Loucy (cell line): ENCODE measurements around the gene TCF7L2.

Experiments used
- H2AFZ ChIP-seq: fragments of 200-600 bp; sonication (generic); 2 replicates; pipeline ENCODE4 v1.6.0; 2016; ENCODE audit warnings: antibody characterized with exemption, mild to moderate bottlenecking, low read length, moderate library complexity
- H3F3A ChIP-seq: fragments of 200-600 bp; 2 replicates; pipeline ENCODE4 v1.6.0; 2016; ENCODE audit warnings: antibody characterized with exemption, low read depth, mild to moderate bottlenecking
- H3K27me3 ChIP-seq: fragments of 200-600 bp; sonication (generic); 2 replicates; pipeline ENCODE4 v1.6.1; 2014; ENCODE audit warnings: low read length, mild to moderate bottlenecking; ENCODE audit not compliant: insufficient read depth, poor library complexity, severe bottlenecking
- H3K36me3 ChIP-seq: fragments of 200-600 bp; sonication (generic); 2 replicates; pipeline ENCODE4 v1.6.1; 2016; ENCODE audit warnings: low read length; ENCODE audit not compliant: insufficient read depth
- H3K4me1 ChIP-seq: fragments of 200-600 bp; sonication (generic); 2 replicates; pipeline ENCODE4 v1.5.1; 2014; ENCODE audit warnings: low read length, mild to moderate bottlenecking; ENCODE audit not compliant: insufficient read depth, poor library complexity, severe bottlenecking
- H3K4me2 ChIP-seq: fragments of 200-600 bp; sonication (generic); 2 replicates; pipeline ENCODE4 v1.6.0; 2014; ENCODE audit warnings: antibody characterized with exemption, low read length, low read depth, mild to moderate bottlenecking; ENCODE audit not compliant: poor library complexity, severe bottlenecking
- H3K4me3 ChIP-seq: fragments of 200-600 bp; sonication (generic); 2 replicates; pipeline ENCODE4 v1.5.1; 2014; ENCODE audit warnings: low read length, mild to moderate bottlenecking, mixed read lengths; ENCODE audit not compliant: poor library complexity, severe bottlenecking
- H3K79me2 ChIP-seq: fragments of 200-600 bp; sonication (generic); 2 replicates; pipeline ENCODE4 v1.6.1; 2014; ENCODE audit warnings: low read length; ENCODE audit not compliant: insufficient read depth
- H3K9ac ChIP-seq: fragments of 200-600 bp; sonication (generic); 2 replicates; pipeline ENCODE4 v1.6.0; 2014; ENCODE audit warnings: mild to moderate bottlenecking, low read depth, low read length, moderate library complexity; ENCODE audit not compliant: poor library complexity, severe bottlenecking
- H3K9me2 ChIP-seq: fragments of 200-600 bp; sonication (generic); replicated peaks from 2 replicates; pipeline ENCODE4 v1.6.1; 2016; ENCODE audit warnings: low read depth, low read length, mixed read lengths
- H3K9me3 ChIP-seq: fragments of 200-600 bp; sonication (generic); 2 replicates; pipeline ENCODE4 v1.6.1; 2014; ENCODE audit warnings: mild to moderate bottlenecking, antibody characterized with exemption, low read length, low read depth; ENCODE audit not compliant: insufficient read depth
- H4K20me1 ChIP-seq: fragments of 200-600 bp; sonication (generic); 2 replicates; pipeline ENCODE4 v1.6.0; 2014; ENCODE audit warnings: antibody characterized with exemption, low read length, mild to moderate bottlenecking; ENCODE audit not compliant: insufficient read depth, poor library complexity, severe bottlenecking
- CTCF ChIP-seq: fragments of 200-600 bp; sonication (generic); conservative IDR thresholded peaks from 2 replicates; pipeline ENCODE4 v1.5.1; 2014; ENCODE audit warnings: mild to moderate bottlenecking, antibody characterized with exemption, low read length
- EZH2phosphoT487 ChIP-seq: fragments of 200-600 bp; IDR thresholded peaks from 2 replicates; pipeline ENCODE4 v1.6.1; 2018; ENCODE audit warnings: antibody characterized with exemption, mild to moderate bottlenecking, moderate library complexity, borderline replicate concordance

TCF7L2 gene

DNA sequence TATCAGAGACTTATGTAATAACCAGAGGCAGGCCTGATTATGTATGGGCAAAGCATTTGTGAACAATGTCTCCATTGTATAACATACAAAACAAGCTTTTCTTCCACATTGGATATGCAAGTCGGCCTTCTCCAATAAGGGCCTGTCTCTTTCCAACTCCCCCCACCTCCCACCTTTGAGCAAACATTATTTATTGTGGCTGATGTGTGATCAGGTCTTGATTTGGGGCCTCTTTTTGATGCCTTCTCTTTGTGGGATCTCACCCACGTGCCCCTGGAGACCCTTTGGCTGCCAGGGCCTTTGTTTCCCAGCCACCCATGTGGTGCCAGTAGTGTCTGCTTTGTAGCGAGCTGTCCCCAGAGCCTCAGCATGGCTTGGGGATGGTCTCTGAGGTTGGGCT, 53.0 kb downstream of the TCF7L2 start:
- Histone ChIP-seq H3K9ac (no peak overlapping the region), H3K4me3 (no peak overlapping the region), H3K9me3 (no peaks in the 10 kb centered on the region), H3K4me1 (peaks cover 19% of the 10 kb centered on the region), H4K20me1 (peaks cover 13% of the 10 kb centered on the region), H3K27me3 (no peaks in the 10 kb centered on the region), H3K9me2 (no peaks in the 10 kb centered on the region), H3K4me2 (no peak overlapping the region), H3F3A (no peaks in the 10 kb centered on the region), H3K36me3 (no peaks in the 10 kb centered on the region), H3K79me2 (peaks cover 17% of the 10 kb centered on the region), H2AFZ (no peak overlapping the region)
- TF ChIP-seq EZH2phosphoT487 (no peak), CTCF (no peak)

- peaks cover 21% of the 10 kb centered on the region for H3K4me1 ChIP-seq
- H3K36me3 ChIP-seq: no peaks in the 10 kb centered on the region
- no peak overlapping the region for H3K9ac ChIP-seq
- no peak for TF ChIP-seq CTCF
- TF ChIP-seq EZH2phosphoT487: no peak
- H2AFZ ChIP-seq: no peak overlapping the region
- peaks cover 13% of the 10 kb centered on the region for H4K20me1 ChIP-seq
- H3K9me2 ChIP-seq: no peaks in the 10 kb centered on the region
- H3K27me3 ChIP-seq: no peaks in the 10 kb centered on the region
- H3K4me2 ChIP-seq: no peak overlapping the region
- H3K79me2 ChIP-seq: peaks cover 25% of the 10 kb centered on the region
- H3K9me3 ChIP-seq: no peaks in the 10 kb centered on the region
- H3K4me3 ChIP-seq: no peak overlapping the region
- no peaks in the 10 kb centered on the region for H3F3A ChIP-seq
These were observed 54.1 kb downstream of the TCF7L2 start for GRCh38 chr10:113004069-113004618.

DNA sequence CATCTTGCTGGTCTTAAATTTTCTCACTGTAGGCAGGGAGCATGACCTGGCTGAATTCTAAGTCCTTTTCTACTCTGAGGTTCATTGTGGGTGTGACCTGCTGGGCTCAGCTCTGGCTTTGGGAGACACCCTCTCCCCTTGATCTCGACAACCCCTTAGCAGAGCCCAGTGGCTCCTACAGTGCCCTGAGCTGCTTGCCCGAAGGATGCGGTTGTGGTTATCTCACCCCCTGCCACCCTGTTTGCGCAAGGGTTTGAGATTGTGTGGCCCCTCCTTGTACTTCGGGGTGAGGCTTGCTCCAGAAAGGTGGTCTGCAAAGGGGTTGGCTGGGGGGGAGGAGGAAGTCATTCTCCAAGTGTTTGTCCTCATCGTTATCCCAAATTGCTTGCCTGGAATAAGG, 55.3 kb downstream of the TCF7L2 start:
- TF ChIP-seq CTCF: no peak
- TF ChIP-seq EZH2phosphoT487: no peak
- Histone ChIP-seq H3K9me2 (no peaks in the 10 kb centered on the region), H4K20me1 (peaks cover 13% of the 10 kb centered on the region), H3K79me2 (peaks cover 17% of the 10 kb centered on the region; the same call in 1 of the 2 replicates), H3K9ac (no peak overlapping the region), H3K4me2 (no peak overlapping the region), H3K9me3 (no peaks in the 10 kb centered on the region), H3K4me1 (peaks cover 21% of the 10 kb centered on the region), H3K27me3 (no peaks in the 10 kb centered on the region), H3F3A (no peaks in the 10 kb centered on the region), H3K4me3 (no peak overlapping the region), H3K36me3 (no peaks in the 10 kb centered on the region), H2AFZ (no peak overlapping the region)
